H9 (cell line): Measurements from ENCODE around the gene SPSB2. TPM values are rescaled to one million over a fixed set of nuclear protein-coding genes. Genes with fewer than 3 reads are reported as not detected.

Experiments
- DNase-seq: peaks from one replicate; pipeline ENCODE4 v3.0.0-alpha.2; 2017
- H2AFZ ChIP-seq: one replicate; pipeline ENCODE4 v1.6.1; 2013; ENCODE audit warnings: mild to moderate bottlenecking, low read length, control low read depth, moderate library complexity
- H2AK5ac ChIP-seq: 2 replicates; pipeline ENCODE4 v1.6.1; 2013; ENCODE audit warnings: low read length, control low read depth, mixed read lengths; ENCODE audit not compliant: insufficient read length
- H2BK120ac ChIP-seq: one replicate; pipeline ENCODE4 v1.6.1; 2013; ENCODE audit warnings: low read depth, mild to moderate bottlenecking, low read length, control low read depth, inconsistent platforms; ENCODE audit not compliant: poor library complexity, severe bottlenecking
- H2BK12ac ChIP-seq: 2 replicates; pipeline ENCODE4 v1.6.1; 2013; ENCODE audit warnings: low read length, control low read depth, mixed read lengths, low read depth; ENCODE audit not compliant: insufficient read length
- H2BK15ac ChIP-seq: 2 replicates; pipeline ENCODE4 v1.6.1; 2013; ENCODE audit warnings: low read depth, low read length, control low read depth
- H2BK20ac ChIP-seq: one replicate; pipeline ENCODE4 v1.6.1; 2013; ENCODE audit warnings: low read depth, mild to moderate bottlenecking, low read length, control low read depth, inconsistent platforms; ENCODE audit not compliant: poor library complexity, severe bottlenecking
- H2BK5ac ChIP-seq: 2 replicates; pipeline ENCODE4 v1.6.1; 2013; ENCODE audit warnings: low read length, control low read depth, mixed read lengths; ENCODE audit not compliant: insufficient read length
- H3K14ac ChIP-seq: 2 replicates; pipeline ENCODE4 v1.6.1; 2013; ENCODE audit warnings: low read length, control low read depth; ENCODE audit not compliant: insufficient read depth
- H3K18ac ChIP-seq: 2 replicates; pipeline ENCODE4 v1.6.1; 2013; ENCODE audit warnings: low read depth, mild to moderate bottlenecking, mixed read lengths, low read length, control low read depth; ENCODE audit not compliant: insufficient read length
- H3K23ac ChIP-seq: 2 replicates; pipeline ENCODE4 v1.6.1; 2013; ENCODE audit warnings: low read length, control low read depth, mixed read lengths, low read depth; ENCODE audit not compliant: insufficient read length
- H3K23me2 ChIP-seq: 2 replicates; pipeline ENCODE4 v1.6.1; 2013; ENCODE audit warnings: low read depth, mild to moderate bottlenecking, mixed read lengths, low read length, control low read depth; ENCODE audit not compliant: insufficient read length, poor library complexity, severe bottlenecking
- H3K27ac ChIP-seq: 2 replicates; pipeline ENCODE4 v1.5.1; 2013; ENCODE audit warnings: low read length, control low read depth, mixed read lengths, low read depth; ENCODE audit not compliant: insufficient read length
- H3K27me3 ChIP-seq: 2 replicates; pipeline ENCODE4 v1.6.1; 2013; ENCODE audit warnings: low read length, control low read depth, inconsistent platforms; ENCODE audit not compliant: insufficient read depth
- H3K4ac ChIP-seq: 2 replicates; pipeline ENCODE4 v1.6.1; 2013; ENCODE audit warnings: low read depth, mild to moderate bottlenecking, control low read depth, inconsistent platforms, low read length, moderate library complexity
- H3K4me1 ChIP-seq: 2 replicates; pipeline ENCODE4 v1.6.1; 2013; ENCODE audit warnings: low read length, control low read depth, inconsistent platforms; ENCODE audit not compliant: insufficient read depth
- H3K4me2 ChIP-seq: 2 replicates; pipeline ENCODE4 v1.6.1; 2013; ENCODE audit warnings: low read length, control low read depth, mixed read lengths; ENCODE audit not compliant: insufficient read length, insufficient read depth
- H3K56ac ChIP-seq: 2 replicates; pipeline ENCODE4 v1.6.1; 2013; ENCODE audit warnings: low read depth, mild to moderate bottlenecking, mixed read lengths, low read length, control low read depth; ENCODE audit not compliant: insufficient read length
- H3K79me1 ChIP-seq: 2 replicates; pipeline ENCODE4 v1.6.1; 2013; ENCODE audit warnings: low read depth, mild to moderate bottlenecking, moderate library complexity, low read length, control low read depth, inconsistent platforms; ENCODE audit not compliant: insufficient read depth, poor library complexity, severe bottlenecking
- H3K79me2 ChIP-seq: 2 replicates; pipeline ENCODE4 v1.6.1; 2013; ENCODE audit warnings: low read length, control low read depth, inconsistent platforms; ENCODE audit not compliant: insufficient read depth
- H3K9ac ChIP-seq: 2 replicates; pipeline ENCODE4 v1.6.1; 2013; ENCODE audit warnings: low read length, control low read depth, mixed read lengths; ENCODE audit not compliant: insufficient read length; ENCODE audit errors: extremely low read depth
- H3K9me3 ChIP-seq: one replicate; pipeline ENCODE4 v1.6.1; 2013; ENCODE audit warnings: low read depth, low read length, inconsistent platforms; ENCODE audit not compliant: control insufficient read depth
- H3T11ph ChIP-seq: one replicate; pipeline ENCODE4 v1.6.1; 2013; ENCODE audit warnings: mild to moderate bottlenecking, low read length, control low read depth, inconsistent platforms
- H4K20me1 ChIP-seq: one replicate; pipeline ENCODE4 v1.6.1; 2013; ENCODE audit not compliant: control insufficient read depth, insufficient read length, insufficient read depth
- H4K5ac ChIP-seq: 2 replicates; pipeline ENCODE4 v1.6.1; 2013; ENCODE audit warnings: low read depth, mild to moderate bottlenecking, mixed read lengths, low read length, control low read depth; ENCODE audit not compliant: insufficient read length
- H4K8ac ChIP-seq: replicated peaks from 2 replicates; pipeline ENCODE4 v1.6.1; 2013; ENCODE audit warnings: low read length, control low read depth, mixed read lengths, low read depth; ENCODE audit not compliant: insufficient read length
- H4K91ac ChIP-seq: 2 replicates; pipeline ENCODE4 v1.6.1; 2013; ENCODE audit warnings: low read depth, mild to moderate bottlenecking, moderate library complexity, mixed read lengths, low read length, control low read depth; ENCODE audit not compliant: insufficient read length
- H3K27ac Mint-ChIP-seq, 3 experiments: 2 replicates in 2 of 3; 3 replicates in 1 of 3; pipeline ENCODE4 v1.8.0; 2020 to 2021; ENCODE audit warnings: mixed read lengths in 3 of 3, mild to moderate bottlenecking in 1 of 3, moderate library complexity in 1 of 3
- H3K27me3 Mint-ChIP-seq: 2 replicates; pipeline ENCODE4 v1.8.0; 2021; ENCODE audit warnings: low read depth, mild to moderate bottlenecking, moderate library complexity, mixed read lengths
- H3K36me3 Mint-ChIP-seq, 3 experiments: 2 replicates in 2 of 3; 3 replicates in 1 of 3; pipeline ENCODE4 v1.8.0; 2020 to 2021; ENCODE audit warnings: low read depth in 3 of 3, mixed read lengths in 3 of 3; ENCODE audit not compliant: insufficient read depth in 1 of 3
- H3K4me1 Mint-ChIP-seq, 2 experiments: 2 replicates each; pipeline ENCODE4 v1.8.0; 2020; ENCODE audit warnings: mixed read lengths in 2 of 2
- H3K4me3 Mint-ChIP-seq, 2 experiments: 2 replicates in 1 of 2; 3 replicates in 1 of 2; pipeline ENCODE4 v1.8.0; 2020 to 2021; ENCODE audit warnings: mild to moderate bottlenecking in 2 of 2, mixed read lengths in 2 of 2, moderate library complexity in 1 of 2
- H3K9me3 Mint-ChIP-seq, 2 experiments: 2 replicates in 1 of 2; 3 replicates in 1 of 2; pipeline ENCODE4 v1.8.0; 2020; ENCODE audit warnings: mild to moderate bottlenecking in 2 of 2, mixed read lengths in 2 of 2, moderate library complexity in 1 of 2
- CTCF ChIP-seq: fragments of 200-600 bp; sonication (generic); conservative IDR thresholded peaks from 3 replicates; pipeline ENCODE4 v1.8.0; 2021; ENCODE audit warnings: antibody characterized with exemption, mild to moderate bottlenecking
- WGBS: extraction: QIAGEN DNeasy Blood & Tissue Kit; methylation state at CpG from one replicate; pipeline ENCODE4 v1.1.7; 2013; ENCODE audit warnings: missing lambda C conversion rate, low lambda C conversion rate, mixed read lengths; ENCODE audit not compliant: insufficient read length; ENCODE audit errors: extremely low coverage; 5-methylcytosine and 5-hydroxymethylcytosine counted together
- total RNA-seq: library from RNA; stranded (reverse); gene quantifications from 2 replicates; pipeline ENCODE4 v1.2.1, GENCODE V29; 2021

SPSB2 gene
- total RNA-seq, 1 experiment from 2014 or later, result 13.7 TPM

GRCh38 chr12:6847676-6848075 lies 25.4 kb downstream of the SPSB2 start:
- Mint-ChIP-seq H3K9me3 (no peaks in the 10 kb centered on the region; a peak in 1 of 5 replicates), H3K36me3 (peaks cover 33 to 76% (median 70%) of the 10 kb centered on the region in 3 experiments), H3K27me3 (no peaks in the 10 kb centered on the region), H3K4me3 (no peak overlapping the region), H3K27ac (peak overlapping the region in 2 of 3 experiments; percentile 38 to 76; a peak in 3 of 7 replicates), H3K4me1 (peaks cover 10 to 13% of the 10 kb centered on the region in 2 experiments)
- Histone ChIP-seq H2BK12ac (no peak overlapping the region), H2BK20ac (no peak overlapping the region), H2AK5ac (no peak overlapping the region), H2BK5ac (no peak overlapping the region), H3K27me3 (no peaks in the 10 kb centered on the region), H3K9me3 (no peaks in the 10 kb centered on the region), H2AFZ (no peak overlapping the region), H3K18ac (no peak overlapping the region), H3K9ac (no peak overlapping the region), H3K23ac (no peak overlapping the region), H3K4me1 (no peaks in the 10 kb centered on the region), H3K4me2 (no peak overlapping the region), H2BK120ac (no peak overlapping the region), H3K56ac (no peak overlapping the region), H3K27ac (no peak overlapping the region), H3K14ac (no peak overlapping the region), H4K5ac (no peak overlapping the region), H4K8ac (no peak overlapping the region), H2BK15ac (no peak overlapping the region), H4K20me1 (peaks cover 2% of the 10 kb centered on the region), H3K79me1 (no peaks in the 10 kb centered on the region), H3K79me2 (no peaks in the 10 kb centered on the region), H3K4ac (no peak overlapping the region), H3T11ph (no peak overlapping the region), H3K23me2 (peaks cover 12% of the 10 kb centered on the region), H4K91ac (no peak overlapping the region)
- TF ChIP-seq CTCF, result no peak
- WGBS, result no CpG with 5 or more reads among the region's 2 CpGs
- DNase-seq, result no peak
